ENCODE measurements around the gene CYP1A1.

The CYP1A1 gene

GRCh38 chr15:74752531-74752930 is 27.2 kb upstream of the CYP1A1 start:
- TF ChIP-seq CTCF (IDR thresholded peaks at IDR 0.05; ENCODE audit: control insufficient read depth, insufficient read depth, low read depth, low read length, missing control alignments): no peak
- peak; percentile 39 for DNase-seq (ENCODE audit: low read depth)
- no peak overlapping the region for H3K4me3 ChIP-seq (ENCODE audit: control insufficient read depth, low read depth, low read length)

- no peak for TF ChIP-seq CTCF (IDR thresholded peaks at IDR 0.05; ENCODE audit: control insufficient read depth, insufficient read depth, low read depth, low read length, missing control alignments)
- no peak for DNase-seq (ENCODE audit: low read depth)
- no peak overlapping the region for H3K4me3 ChIP-seq (ENCODE audit: control insufficient read depth, low read depth, low read length)
Observed at GRCh38 chr15:74752011-74752410, 26.7 kb upstream of the CYP1A1 start.

GRCh38 chr15:74750751-74751150 is 25.4 kb upstream of the CYP1A1 start:
- no peak for DNase-seq (ENCODE audit: low read depth)
- no peak for TF ChIP-seq CTCF (IDR thresholded peaks at IDR 0.05; ENCODE audit: control insufficient read depth, insufficient read depth, low read depth, low read length, missing control alignments)
- no peak overlapping the region for H3K4me3 ChIP-seq (ENCODE audit: control insufficient read depth, low read depth, low read length)

GRCh38 chr15:74749832-74750231 is 24.5 kb upstream of the CYP1A1 start:
- DNase-seq (ENCODE audit: low read depth): no peak
- no peak for TF ChIP-seq CTCF (IDR thresholded peaks at IDR 0.05; ENCODE audit: control insufficient read depth, insufficient read depth, low read depth, low read length, missing control alignments)
- H3K4me3 ChIP-seq (ENCODE audit: control insufficient read depth, low read depth, low read length): no peak overlapping the region

GRCh38 chr15:74748322-74748946 is 23.1 kb upstream of the CYP1A1 start, which contains the start of gene CYP1A2:
Gene CYP1A2 (plus strand): TSS chr15:74748845. CDS start chr15:74749739, 894 bp downstream.
- DNase-seq (ENCODE audit: low read depth): no peak
- no peak for TF ChIP-seq CTCF (IDR thresholded peaks at IDR 0.05; ENCODE audit: control insufficient read depth, insufficient read depth, low read depth, low read length, missing control alignments)
- no peak within 1 kb of the TSS for H3K4me3 ChIP-seq (ENCODE audit: control insufficient read depth, low read depth, low read length)

GRCh38 chr15:74746389-74746788 is 21.1 kb upstream of the CYP1A1 start:
- no peak overlapping the region for H3K4me3 ChIP-seq (ENCODE audit: control insufficient read depth, low read depth, low read length)
- no peak for TF ChIP-seq CTCF (IDR thresholded peaks at IDR 0.05; ENCODE audit: control insufficient read depth, insufficient read depth, low read depth, low read length, missing control alignments)
- no peak for DNase-seq (ENCODE audit: low read depth)
